ENCODE measurements around the gene ANAPC5. TPM values are rescaled to one million over a fixed set of nuclear protein-coding genes. Genes with fewer than 3 reads are reported as not detected.

The ANAPC5 gene
- total RNA-seq, 4 donors from 2014 or later: 79.7 to 243 (median 107) TPM

DNA sequence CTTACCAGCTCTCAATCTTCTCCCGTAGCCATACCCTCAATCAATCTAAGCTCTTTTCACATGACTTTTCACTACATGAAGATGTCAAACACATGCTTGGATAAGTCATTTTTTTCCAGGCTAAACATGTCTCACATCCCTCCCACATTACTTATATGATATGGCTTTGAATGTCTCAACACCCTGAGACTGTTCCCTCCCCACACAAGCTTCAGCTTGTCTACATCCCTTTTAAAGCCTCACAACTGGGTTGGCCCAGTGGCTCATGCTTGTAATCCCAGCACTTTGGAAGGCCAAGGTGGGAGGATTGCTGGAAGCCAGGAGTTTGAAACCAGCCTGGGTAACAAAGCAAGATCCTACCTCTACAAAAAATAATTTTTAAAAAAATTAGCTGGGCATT is 18.5 kb downstream of the ANAPC5 start:
- Histone ChIP-seq H3K4me1 (no peaks in the 10 kb centered on the region), H3K27ac (no peak overlapping the region), H3K36me3 (no peaks in the 10 kb centered on the region), H3K27me3 (no peaks in the 10 kb centered on the region), H3K9me3 (no peaks in the 10 kb centered on the region), H3K4me3 (no peak overlapping the region)
- TF ChIP-seq, protein P1, sequence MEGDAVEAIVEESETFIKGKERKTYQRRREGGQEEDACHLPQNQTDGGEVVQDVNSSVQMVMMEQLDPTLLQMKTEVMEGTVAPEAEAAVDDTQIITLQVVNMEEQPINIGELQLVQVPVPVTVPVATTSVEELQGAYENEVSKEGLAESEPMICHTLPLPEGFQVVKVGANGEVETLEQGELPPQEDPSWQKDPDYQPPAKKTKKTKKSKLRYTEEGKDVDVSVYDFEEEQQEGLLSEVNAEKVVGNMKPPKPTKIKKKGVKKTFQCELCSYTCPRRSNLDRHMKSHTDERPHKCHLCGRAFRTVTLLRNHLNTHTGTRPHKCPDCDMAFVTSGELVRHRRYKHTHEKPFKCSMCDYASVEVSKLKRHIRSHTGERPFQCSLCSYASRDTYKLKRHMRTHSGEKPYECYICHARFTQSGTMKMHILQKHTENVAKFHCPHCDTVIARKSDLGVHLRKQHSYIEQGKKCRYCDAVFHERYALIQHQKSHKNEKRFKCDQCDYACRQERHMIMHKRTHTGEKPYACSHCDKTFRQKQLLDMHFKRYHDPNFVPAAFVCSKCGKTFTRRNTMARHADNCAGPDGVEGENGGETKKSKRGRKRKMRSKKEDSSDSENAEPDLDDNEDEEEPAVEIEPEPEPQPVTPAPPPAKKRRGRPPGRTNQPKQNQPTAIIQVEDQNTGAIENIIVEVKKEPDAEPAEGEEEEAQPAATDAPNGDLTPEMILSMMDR (IDR thresholded peaks at IDR 0.05): no peak
- TF ChIP-seq POLR2A (IDR thresholded peaks at IDR 0.05): no peak
- DNase-seq: no peak
- intact Hi-C loops (cut with DNase I; ENCODE audit: low total_unique reads): no loop called here

DNA sequence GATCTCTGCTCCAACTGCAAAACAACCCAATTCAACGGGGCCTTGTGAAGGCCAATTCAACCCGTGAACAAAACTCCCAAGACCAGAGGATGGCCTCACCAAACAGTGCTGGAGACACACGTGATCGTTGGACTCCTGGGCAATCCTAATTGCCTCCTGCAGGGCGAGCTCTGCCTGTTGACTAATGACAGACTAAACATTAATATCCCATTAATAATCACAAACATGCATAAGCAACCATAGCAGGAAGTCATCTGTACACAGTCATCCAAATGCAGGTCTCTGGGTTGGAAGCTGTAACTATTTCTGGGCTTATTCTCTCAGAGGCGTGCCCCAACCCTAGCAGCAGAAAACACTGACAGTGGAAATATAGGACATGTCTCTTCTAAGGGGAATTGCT is 21.0 kb downstream of the ANAPC5 start:
- TF ChIP-seq, protein P1 (IDR thresholded peaks at IDR 0.05): no peak
- no peak for TF ChIP-seq POLR2A (IDR thresholded peaks at IDR 0.05)
- H3K9me3 ChIP-seq: no peaks in the 10 kb centered on the region
- intact Hi-C loops (cut with DNase I; ENCODE audit: low total_unique reads): no loop called here
- no peaks in the 10 kb centered on the region for H3K27me3 ChIP-seq
- no peak overlapping the region for H3K4me3 ChIP-seq
- no peak for DNase-seq
- no peak overlapping the region for H3K27ac ChIP-seq
- no peaks in the 10 kb centered on the region for H3K4me1 ChIP-seq
- H3K36me3 ChIP-seq: no peaks in the 10 kb centered on the region

DNA sequence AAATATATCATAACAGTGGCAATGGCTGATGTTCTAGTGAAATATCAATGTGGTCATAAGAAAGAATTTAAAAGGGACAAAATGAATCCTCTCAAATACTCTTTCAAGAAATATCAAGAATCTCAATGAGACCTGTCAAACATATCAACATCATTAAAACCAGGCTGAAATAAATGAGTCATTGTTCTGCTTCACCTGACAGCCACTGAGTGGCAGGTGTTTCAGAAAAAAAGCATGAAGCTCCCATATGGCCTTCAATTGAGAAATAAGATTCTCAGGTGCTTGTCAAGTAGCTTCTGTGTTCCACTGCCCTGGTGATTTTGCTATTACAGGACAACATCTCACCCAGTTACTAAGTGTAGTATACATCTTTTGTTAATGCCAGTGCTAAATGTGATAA is 21.5 kb downstream of the ANAPC5 start:
- no peaks in the 10 kb centered on the region for H3K9me3 ChIP-seq
- no peak for DNase-seq
- no peaks in the 10 kb centered on the region for H3K36me3 ChIP-seq
- H3K4me1 ChIP-seq: no peaks in the 10 kb centered on the region
- no peaks in the 10 kb centered on the region for H3K27me3 ChIP-seq
- H3K4me3 ChIP-seq: no peak overlapping the region
- TF ChIP-seq, protein P1 (IDR thresholded peaks at IDR 0.05): no peak
- TF ChIP-seq POLR2A (IDR thresholded peaks at IDR 0.05): no peak
- no peak overlapping the region for H3K27ac ChIP-seq
- intact Hi-C loops (cut with DNase I; ENCODE audit: low total_unique reads): no loop called here

DNA sequence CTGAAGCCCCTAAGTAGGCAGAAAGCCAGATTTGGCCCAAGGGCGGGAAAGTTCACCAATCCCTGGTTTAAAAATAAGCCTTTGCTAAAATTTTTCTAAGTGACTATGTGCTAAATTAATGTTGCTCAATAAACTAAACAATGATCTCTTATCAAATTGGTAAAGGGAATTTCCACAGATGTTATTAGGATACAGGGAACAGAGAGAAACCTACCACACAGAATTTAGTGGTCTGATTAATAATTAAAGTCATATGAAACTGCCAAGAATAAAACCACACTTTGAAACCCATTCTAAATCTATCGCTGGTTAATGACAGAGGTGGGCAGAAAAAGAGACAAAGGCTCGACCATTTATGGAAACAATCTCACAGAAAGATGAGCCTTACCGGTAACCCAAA is 22.0 kb downstream of the ANAPC5 start:
- Histone ChIP-seq H3K36me3 (no peaks in the 10 kb centered on the region), H3K27me3 (no peaks in the 10 kb centered on the region), H3K9me3 (no peaks in the 10 kb centered on the region), H3K27ac (no peak overlapping the region), H3K4me3 (no peak overlapping the region), H3K4me1 (no peaks in the 10 kb centered on the region)
- no peak for DNase-seq
- intact Hi-C loops (cut with DNase I; ENCODE audit: low total_unique reads): no loop called here
- no peak for TF ChIP-seq POLR2A (IDR thresholded peaks at IDR 0.05)
- TF ChIP-seq, protein P1 (IDR thresholded peaks at IDR 0.05): no peak

DNA sequence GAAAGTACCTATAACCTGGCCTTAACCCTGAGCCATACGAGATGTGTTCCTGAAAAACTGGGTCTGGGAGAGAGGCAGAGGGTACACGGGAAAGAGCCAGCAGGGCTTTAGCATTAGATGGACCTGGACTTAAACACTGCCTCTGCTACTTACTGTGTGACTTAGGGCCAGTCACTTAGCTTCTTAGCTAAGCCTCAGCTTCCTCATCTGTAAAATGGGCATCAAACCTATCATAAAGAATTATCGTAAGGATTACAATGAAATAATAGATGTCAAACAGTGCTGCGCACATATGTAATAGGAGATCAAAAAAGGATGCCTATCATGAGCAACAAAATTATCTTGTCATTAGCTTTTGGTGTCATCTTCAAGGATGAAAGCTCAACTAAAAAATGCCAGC is 23.6 kb downstream of the ANAPC5 start:
- Histone ChIP-seq H3K4me1 (no peaks in the 10 kb centered on the region), H3K27me3 (no peaks in the 10 kb centered on the region), H3K36me3 (no peaks in the 10 kb centered on the region), H3K4me3 (no peak overlapping the region), H3K9me3 (no peaks in the 10 kb centered on the region), H3K27ac (no peak overlapping the region)
- intact Hi-C loops (cut with DNase I; ENCODE audit: low total_unique reads): no loop called here
- no peak for DNase-seq
- no peak for TF ChIP-seq POLR2A (IDR thresholded peaks at IDR 0.05)
- TF ChIP-seq, protein P1 (IDR thresholded peaks at IDR 0.05): no peak

Measured in uterus (tissue), 4 donors.